DMS114 treated with DMSO at 0.1 percent for 48 hours (cell line): ENCODE data around the gene CORO2A.

ENCODE experiments used
- DNase-seq: peaks from one replicate; lab custom pipeline; 2025; ENCODE audit not compliant: unreplicated experiment; lab: John Stamatoyannopoulos, UW

Gene CORO2A, protein sequence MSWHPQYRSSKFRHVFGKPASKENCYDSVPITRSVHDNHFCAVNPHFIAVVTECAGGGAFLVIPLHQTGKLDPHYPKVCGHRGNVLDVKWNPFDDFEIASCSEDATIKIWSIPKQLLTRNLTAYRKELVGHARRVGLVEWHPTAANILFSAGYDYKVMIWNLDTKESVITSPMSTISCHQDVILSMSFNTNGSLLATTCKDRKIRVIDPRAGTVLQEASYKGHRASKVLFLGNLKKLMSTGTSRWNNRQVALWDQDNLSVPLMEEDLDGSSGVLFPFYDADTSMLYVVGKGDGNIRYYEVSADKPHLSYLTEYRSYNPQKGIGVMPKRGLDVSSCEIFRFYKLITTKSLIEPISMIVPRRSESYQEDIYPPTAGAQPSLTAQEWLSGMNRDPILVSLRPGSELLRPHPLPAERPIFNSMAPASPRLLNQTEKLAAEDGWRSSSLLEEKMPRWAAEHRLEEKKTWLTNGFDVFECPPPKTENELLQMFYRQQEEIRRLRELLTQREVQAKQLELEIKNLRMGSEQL

DNA sequence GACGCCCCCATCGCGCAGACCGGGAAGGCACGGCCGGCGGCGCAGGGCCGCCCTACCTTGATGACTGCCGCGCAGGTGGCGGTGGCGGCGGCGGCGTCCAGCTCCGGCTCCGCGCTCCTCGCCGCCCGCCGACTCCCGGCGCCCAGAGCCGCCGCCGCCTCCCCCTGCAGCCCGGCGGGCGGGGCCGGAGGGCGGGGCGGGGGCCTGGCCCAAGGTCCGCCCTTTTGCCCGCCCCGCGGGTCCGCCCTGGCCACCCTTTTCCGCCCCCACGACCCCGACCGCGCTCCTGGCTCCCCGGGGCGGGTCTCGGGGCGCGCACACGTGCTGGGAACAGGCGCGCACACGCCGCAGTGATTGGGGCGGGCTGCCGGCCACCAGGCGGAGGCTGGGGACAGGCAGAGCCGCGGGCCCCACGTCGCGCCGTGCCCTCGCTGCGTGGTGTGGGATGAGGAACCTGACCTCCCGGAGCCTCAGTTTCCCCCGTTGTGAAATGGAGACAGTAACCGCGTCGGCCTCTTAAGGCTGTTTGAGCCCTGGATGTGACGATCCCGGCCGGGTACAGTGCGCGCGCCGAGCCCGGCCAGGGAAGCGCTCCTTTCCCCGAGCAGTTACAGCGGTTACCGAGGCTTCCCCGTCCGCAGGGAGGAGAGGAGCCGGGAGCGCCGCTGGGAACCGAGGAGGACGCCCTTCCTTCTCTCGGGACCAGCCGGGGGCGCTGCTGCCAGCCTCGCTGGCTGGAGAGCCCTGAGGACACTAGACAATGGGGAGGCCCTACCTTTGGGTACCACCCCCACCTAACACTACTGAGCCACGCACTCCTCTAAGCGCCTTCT is at the start of gene CORO2A:
TSS of gene CORO2A (minus strand) at position 135 of the 833 bp plus-strand sequence. CDS start 34,977 bp downstream, outside the sequence.
- DNase-seq = peak; percentile 7

DNA sequence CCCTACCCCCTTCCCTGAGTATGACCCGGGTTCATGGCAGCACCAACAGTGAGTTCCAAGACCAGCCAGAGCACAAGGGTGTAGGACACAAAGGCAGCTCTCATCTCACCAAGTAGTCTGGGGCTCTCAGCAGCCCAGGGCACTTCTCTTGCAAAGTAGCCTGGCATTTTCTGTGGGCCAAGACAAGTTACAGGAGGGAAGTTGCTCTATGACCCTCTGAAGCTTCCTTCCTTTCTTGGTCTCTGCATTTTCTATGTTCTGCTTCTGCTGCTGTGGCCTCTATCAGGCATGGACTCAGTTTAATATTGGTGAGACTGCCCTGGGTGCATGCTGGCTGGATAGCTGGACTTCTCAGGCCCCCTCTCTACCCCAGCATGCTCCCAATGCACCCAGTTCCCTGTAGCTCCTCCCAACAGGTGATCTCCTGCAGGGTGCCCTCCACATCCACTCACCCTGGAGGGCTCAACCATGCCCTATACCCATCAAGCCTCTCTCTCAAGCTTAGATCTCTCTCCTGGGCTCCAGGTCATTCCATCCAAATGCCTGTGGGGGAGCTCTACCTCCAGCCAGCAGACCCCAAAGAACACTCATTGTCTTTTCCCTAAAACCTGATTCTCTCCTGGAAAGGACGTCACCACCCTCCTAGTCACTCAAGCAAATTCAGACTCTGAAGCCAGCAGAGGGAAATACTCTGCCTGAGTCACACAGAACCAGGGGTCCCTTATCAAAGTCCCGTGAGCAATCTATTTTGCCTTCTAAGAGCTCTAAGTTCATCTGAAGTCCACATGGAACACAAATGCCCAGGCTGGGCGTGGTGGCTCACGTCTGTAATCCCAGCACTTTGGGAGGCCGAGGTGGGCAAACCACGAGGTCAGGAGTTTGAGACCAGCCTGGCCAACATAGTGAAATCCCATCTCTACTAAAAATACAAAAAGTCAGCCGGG is 49.2 kb upstream of the CORO2A start:
- no peak for DNase-seq

DNA sequence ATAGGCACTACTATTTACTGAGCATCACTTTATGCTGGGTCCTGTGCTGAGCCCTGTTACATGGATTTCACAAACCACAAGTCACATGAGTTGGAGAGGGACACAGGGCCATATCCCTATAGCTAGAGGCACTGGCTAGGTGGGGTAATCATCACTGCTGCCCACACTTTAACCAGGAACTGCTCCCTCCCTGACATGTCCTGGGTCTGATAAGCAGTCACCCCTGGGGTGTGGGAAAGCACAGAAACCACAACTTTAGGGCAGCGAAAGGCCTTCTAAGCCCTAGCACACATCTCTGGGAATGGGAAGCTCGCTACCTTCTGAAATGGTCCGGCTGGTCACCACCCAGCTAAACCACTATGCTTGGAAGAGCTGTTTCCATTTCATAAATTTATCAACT is 48.0 kb upstream of the CORO2A start:
- DNase-seq = no peak

DNA sequence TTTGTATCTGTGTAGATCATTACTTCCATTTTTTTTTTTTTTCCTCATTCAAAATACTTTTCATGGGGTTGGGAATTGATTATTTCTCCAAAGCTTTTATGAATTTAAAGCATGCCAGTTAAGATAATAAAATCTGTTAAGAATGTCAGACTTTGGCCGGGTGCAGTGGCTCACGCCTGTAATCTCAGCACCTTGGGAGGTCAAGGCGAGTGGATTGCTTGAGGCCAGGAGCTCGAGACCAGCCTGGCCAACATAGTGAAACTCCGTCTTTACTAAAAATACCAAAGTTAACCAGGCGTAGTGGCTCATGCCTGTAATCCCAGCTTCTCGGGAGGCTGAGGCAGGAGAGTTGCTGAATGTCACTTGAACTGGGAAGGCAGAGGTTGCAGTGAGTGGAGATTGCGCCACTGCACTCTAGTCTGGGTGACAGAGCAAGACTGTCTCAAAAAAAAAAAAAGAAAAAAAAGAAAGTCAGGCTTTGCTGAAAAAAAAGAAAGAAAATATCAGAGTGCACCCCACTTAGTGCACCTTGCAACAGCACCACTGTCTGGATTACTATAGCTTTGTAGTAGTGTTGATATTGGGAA is 44.6 kb upstream of the CORO2A start:
- DNase-seq = no peak

DNA sequence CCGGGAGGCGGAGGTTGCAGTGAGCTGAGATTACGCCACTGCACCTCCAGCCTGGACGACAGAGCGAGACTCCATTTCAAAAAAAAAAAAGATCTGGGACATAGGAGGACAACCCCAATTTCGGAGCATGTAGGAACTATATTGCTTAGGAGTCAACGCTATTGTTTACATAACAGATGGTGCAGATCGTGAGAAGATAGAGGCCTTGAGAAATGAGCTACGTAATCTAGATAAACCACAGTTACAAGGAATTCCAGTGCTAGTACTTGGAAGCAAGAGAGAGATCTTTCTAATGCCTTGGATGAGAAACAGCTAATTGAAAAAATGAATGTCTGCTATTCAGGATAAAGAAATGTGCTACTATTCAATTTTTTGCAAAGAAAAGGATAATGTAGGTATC is 42.7 kb upstream of the CORO2A start:
- no peak for DNase-seq

DNA sequence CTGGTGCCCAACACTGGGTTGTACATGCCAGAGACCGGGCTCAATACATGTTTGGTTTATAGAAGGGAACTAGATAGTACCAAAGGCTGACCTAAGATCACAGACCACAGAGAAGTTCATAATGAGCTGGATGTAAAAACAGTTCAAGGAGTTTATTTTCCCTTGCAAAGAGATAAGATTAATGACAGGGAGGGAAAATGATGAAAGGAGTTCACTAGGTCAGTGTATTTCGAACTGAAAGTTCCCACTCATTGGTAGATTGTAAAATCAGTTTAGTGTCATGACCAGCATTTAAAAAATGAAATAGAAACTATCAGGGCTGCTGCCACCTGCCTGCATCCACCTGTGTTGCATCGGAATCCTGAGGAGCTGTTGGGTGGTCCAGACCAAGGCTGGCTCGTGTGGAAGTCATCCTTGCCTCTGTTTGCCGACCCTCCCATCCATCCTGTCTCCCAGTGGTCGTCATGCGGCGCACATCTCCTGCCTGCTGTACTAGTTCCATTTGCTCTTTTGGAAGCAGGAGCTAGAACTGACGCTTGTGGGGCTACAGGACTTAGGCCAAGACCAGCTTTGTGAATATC is 41.9 kb upstream of the CORO2A start:
- DNase-seq = no peak

DNA sequence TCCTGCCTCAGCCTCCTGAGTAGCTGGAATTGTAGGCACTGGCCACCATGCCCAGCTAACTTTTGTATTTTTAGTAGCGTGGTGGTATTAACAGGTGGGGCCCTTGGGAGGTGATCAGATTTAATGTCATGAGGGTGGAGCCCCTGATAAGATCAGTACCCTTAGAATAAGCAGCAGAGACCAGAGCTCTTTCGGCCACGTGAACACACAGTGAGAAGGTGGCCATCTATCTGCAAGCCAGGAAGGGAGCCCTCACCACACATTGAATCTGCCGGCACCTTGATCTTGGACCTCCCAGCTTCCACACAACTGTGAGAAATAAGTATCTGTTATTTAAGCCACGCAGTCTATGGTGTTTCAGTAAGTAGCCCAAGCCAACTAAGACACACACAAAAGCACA is 40.5 kb upstream of the CORO2A start:
- no peak for DNase-seq

DNA sequence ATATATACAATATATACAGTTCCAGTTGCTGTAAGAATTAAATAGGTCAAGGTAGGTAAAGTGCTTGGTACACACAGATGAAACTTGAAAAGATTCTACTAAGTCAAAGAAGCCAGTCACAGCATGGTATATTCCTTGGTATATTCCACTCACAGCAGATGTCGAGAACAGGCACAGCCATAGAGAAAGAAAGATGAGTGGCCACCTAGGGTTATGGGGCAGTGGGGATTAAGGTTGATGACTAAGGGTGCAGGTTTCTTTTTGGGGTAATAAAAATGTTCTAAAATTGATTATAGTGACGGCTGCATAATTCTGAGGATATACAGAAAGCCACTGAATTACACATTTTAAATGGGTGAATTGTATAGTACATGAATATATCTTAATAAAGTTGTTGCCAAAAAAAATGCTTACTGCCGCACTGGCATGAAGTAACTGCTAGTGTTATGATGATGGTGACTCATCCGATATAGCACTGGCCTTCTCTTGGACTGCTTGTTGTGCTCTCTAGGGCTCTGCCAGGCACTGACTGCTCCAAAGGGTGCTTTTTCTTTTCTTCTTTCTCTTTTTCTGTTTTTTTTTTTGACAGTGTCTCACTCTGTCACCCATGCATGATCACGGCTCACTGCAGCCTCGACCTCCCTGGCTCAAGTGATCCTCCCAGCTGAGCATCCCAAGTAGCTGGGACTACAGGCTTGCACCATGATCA is 39.5 kb upstream of the CORO2A start:
- no peak for DNase-seq

DNA sequence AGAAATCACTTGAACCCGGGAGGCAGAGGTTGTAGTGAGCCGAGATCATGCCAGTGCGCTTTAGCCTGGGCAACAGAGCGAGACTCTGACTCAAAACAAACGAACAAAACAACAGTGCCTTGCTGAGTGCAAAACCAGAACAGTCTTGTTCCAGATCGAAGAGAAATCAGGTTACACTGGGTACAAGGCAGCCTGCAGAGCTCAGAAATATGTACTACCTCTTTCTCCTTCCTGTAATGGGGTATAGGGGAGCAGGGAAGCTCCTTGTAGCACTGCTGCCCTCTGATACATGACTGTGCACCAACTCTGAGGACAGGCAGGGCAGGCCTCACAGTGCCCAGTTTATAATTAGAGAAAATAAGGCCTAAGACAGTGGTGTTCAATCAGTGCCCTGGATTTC is 38.4 kb upstream of the CORO2A start:
- no peak for DNase-seq

DNA sequence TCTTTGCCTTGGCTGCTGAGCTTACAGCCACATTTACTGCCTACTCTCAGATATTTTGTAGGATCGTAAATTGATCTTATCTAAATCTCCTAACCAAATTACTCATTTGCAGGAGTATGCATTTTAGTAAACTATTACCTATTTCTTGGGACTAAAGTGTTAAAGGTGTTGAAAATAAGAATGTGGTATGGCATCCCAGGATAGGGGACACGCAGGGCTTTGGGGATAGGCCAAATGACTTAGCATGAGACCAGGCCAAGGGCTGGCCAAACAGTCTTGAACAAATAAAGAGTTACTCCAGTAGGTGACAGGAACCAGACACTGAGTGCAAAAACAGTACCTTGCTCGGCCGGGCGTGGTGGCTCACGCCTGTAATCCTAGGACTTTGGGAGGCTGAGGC is 37.9 kb upstream of the CORO2A start:
- DNase-seq = no peak

DNA sequence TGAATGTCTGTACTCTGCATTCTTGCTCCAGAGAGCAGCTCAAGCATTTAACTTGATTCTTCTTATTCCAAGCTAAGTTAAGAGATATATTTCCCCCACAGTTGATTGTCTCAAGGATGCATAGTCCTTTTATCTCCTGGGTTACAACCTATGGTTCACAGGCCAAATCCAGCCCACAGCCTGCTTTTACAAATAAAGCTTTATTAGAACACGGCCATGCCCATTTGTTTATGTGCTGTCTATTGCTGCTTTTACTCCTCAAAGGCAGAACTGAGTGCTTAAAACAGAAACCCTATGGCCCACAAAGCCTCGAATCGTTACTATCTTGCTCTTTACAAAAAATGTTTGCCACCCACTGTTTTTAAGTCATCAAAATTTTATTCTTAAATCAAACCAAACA is 37.2 kb upstream of the CORO2A start:
- DNase-seq = no peak

DNA sequence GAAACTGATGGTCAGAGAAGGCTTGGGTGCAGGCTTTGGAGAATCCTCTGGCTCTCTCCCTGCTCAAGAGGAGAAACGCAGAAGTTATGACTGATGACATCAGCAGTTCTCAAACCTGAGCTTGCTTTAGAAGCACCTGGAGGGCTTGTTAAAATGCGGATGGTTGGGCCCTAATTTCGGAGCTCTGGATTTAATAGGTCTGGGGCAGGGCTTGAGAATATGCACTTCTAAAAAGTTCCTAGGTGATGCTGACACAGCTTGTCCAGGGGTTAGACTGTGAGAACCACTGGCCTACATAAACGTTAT is 36.6 kb upstream of the CORO2A start:
- DNase-seq = no peak

DNA sequence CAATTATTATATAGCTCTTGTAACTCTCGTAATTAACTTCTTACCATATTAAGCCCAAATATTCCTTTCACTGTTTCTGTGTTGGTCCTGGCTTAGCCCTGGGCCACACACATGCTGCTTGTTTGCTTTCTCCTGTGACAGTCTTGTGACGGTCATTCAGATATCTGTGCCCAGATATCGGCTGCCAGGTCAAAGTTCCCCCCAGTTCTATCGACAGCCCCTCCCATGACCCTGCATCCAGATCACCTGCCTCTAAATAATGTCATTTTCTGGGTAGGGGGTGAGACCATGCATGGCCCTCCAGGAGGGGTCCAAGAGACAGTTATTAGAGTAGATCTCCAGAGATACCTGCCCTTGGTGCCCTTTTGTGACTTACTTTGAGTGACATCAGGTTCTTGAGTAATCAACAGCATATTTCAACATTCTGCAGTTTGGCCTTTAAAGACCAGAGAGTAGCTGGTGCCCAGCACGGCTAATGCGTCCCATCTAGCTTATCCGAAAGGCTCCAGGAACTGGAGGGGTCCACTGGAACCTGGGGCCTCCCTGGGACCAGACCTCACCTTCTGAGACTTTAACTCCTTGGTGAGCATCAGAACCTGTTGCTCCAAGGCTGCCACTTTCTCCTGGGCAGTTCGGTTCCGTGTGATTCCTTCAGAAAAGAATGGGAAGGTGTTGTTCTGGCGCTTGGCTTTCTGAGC is 36.1 kb upstream of the CORO2A start:
- DNase-seq = no peak

DNA sequence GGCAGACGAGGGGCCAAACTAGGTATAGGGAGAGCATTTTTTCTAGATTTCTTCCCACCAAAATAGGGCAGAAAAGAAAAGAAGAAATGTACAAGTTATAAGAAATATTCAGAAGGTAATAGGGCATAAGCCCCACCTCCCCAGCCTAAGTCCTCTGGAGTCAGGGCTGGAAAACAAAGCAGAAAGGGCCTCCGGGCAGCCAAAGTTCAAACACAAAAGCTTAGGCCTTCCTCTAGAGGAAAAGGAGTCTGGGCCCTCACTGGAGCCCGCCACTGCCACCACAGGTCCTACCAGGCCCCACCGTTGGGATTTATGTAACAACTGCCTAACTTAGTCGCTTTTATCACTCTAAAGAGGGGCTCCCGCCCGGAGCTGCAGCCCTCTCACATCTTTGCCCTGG is 35.4 kb upstream of the CORO2A start:
- no peak for DNase-seq

DNA sequence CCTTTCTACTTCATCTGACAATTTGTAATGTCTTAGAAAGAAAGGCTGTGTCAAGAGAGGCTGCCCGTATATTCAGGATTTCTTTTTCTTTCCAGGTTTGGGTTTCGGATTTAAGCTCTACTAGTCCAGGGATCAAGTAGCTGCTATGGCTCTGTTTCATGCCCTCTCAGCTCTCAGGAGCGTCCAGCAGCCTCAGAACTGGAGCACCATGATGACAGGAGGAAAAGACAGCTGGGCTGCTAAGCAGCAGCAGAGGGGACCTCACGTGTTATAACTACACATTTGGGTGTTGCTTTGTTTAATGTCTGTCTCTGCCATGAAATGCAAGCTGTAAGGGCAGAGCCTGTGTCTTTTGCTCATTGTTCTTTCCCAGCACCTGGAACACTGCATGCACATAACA is 34.5 kb upstream of the CORO2A start:
- no peak for DNase-seq

DNA sequence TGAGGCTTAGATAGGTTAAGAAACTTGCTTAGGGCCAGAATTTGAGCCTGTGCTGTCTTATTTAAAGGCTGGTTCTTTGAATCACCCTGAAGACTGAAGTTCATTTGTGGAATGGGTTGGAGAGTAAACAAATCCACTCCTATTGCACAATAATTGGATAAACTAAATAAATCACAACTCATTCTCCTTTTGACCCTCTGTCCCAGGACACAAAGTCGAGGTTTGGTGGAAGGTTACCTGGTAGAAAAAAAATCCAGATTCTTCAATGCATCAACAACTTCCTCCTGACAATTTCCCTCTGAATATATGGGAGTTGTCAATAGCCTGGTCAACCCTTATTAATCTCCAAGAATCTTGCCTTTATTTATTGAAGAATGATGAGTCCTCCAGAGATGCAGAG is 34.1 kb upstream of the CORO2A start:
- no peak for DNase-seq

DNA sequence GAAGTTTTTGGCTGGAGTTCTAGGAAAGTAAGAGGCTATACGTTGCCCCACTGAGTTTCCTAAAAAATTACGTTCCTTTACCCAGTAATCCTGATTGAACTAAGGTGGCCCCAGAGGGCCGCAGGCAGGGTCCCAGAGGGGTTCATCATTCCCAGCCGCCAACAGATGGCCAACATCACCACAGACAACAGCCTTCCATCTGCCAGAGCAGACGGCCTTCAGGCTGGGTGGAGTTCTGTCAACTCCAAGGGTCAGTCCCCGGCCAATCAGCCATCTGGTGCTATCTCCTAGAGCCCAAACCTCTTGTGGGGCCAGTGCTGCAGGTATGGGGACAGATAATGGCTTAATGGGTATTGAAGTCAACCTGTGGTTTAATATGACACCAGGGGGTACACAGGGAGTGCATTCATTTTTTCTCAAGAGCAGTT is 32.6 kb upstream of the CORO2A start:
- DNase-seq = no peak

DNA sequence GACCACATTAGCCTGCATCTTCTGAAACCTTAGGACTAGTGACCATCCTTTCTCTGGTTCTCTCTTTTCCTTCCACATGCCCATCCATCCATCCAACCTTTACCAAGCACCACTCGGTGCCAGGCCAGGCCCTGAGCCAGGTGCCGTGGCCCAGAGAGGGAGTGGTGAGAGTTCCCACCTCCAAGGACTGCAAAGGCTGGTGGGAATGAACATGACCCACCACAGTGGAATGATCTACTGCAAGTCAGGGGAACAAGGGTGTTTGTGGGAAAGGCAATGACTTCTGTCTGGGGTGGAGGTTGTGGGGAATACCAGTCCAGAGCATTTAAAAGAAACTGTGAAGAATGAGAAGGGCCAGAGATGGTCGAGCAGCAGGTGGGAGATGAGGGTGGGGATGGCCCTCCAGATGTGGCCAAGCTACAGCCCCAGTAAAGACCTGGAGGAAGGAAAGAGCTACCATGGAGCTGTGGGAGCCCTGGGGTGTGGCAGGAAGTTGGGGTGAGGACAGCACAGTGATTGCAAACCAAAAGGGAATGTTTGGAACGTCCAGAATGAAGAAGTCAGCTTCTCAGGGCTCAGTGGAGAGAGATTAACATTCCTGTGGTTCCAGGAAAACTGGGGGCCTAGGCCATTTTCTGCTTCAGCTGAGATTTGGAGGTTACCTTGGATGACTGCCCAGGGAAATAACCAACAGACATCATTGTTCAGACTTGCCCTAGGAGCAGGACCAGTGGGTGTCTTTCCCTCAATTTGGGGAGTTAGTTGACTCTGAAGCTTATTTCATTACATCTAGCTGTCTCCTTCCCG is 30.7 kb upstream of the CORO2A start:
- DNase-seq = no peak
